HG03064 (cell line): ENCODE results near the gene IL17REL.
"Not testable (repeated sequence)": the region's sequence is repeated elsewhere in the genome, so short reads cannot be mapped to it uniquely, and the experiment has no call there.

Source experiments
- ATAC-seq: cut with Tn5 transposase; IDR thresholded peaks from one replicate; pipeline ENCODE4 v1.9.1; 2021; ENCODE audit warnings: low read depth; ENCODE audit not compliant: unreplicated experiment

IL17REL gene

GRCh38 chr22:49949914-49950292, 62.7 kb downstream of the IL17REL start:
- no peak for ATAC-seq

- ATAC-seq, result no peak
Observed at GRCh38 chr22:49948958-49949913, 63.3 kb downstream of the IL17REL start.

GRCh38 chr22:49948116-49948957, 64.2 kb downstream of the IL17REL start:
- ATAC-seq, result no peak

- ATAC-seq, result no peak
Observed at GRCh38 chr22:49947296-49947622, 65.3 kb downstream of the IL17REL start.

- no peak for ATAC-seq
Observed at GRCh38 chr22:49946612-49947295, 65.8 kb downstream of the IL17REL start.

- ATAC-seq, result not testable (repeated sequence)
Observed at GRCh38 chr22:49945042-49945794, 67.3 kb downstream of the IL17REL start.
